Stimulated activated CD8-positive, alpha-beta memory T cell treated with anti-CD3 and anti-CD28 coated beads, Interleukin-15, amount 100 ng/mL, for 48 hours (primary cell): ENCODE results near the gene INTS4.
"Not testable (repeated sequence)": the region's sequence is repeated elsewhere in the genome, so short reads cannot be mapped to it uniquely, and the experiment has no call there.

Source experiments
- DNase-seq, 2 donors: peaks; one replicate each; pipeline ENCODE4 v3.0.0-alpha.2; 2020; ENCODE audit warnings: low read depth in 2 of 2

Gene INTS4

DNA sequence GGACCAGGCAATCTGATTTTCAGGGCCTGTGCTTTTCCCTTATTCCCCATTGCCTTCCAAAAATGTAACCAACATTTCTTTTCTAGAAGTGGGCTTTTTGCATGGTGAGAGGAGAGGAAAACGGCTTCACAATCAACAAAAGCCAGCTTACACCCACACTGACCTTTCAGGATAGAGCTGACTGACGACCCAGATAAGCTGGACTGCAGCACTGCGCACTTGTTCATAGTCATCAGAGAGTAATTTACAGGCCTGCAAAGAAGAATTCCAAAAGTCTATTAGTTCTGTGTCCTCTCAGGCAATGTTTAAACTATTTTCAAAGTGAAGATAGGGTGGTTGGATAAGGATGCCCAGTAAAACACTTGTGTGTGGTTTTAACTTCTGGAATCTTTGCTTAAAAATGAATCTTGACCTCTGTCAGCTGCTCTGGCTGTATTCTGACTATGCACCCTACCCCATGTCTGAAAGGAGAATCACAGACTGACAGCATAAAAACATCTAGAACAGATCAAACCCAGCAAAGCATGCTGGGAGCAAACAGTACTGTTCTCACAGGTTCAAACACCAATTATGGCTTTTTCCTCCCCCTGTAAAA, 35.8 kb downstream of the INTS4 start:
- not testable (repeated sequence) for DNase-seq

DNA sequence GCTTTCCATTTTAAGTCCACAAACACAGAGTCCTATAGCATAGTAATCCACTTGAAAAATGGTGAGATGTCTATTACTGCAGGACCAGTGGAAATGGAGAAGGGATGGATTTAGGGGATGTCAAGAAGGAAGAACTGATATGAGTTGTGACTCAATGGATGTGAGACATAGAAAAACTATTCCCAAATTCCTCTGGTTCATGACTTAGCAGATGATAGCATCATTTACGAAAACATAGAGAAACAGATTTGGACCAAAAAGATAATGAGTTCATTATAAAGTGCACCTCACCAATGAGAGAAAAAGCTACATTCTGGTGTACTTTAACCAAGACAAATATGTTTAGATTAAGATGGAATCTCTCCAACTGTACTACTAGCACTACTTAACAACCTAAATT, 51.2 kb downstream of the INTS4 start:
- DNase-seq = not testable (repeated sequence)

DNA sequence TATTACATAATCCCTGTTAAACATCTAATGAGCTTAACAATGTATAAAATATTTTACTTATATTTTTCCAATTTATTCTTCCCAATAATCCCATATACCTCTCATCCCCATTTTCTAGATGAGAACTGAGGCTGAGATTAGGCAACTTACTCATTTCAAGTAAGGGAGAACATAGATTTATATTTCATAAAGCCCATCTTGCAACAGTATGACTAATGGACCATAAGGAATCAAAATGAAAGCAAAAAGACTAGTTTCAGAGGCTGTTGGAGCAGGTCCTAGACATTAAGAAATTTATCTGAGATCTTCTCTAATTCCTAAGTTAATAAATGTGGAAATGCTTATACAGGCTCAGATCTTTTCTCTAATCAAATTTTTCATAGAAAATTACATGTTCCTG, 52.0 kb downstream of the INTS4 start:
- DNase-seq = not testable (repeated sequence)

DNA sequence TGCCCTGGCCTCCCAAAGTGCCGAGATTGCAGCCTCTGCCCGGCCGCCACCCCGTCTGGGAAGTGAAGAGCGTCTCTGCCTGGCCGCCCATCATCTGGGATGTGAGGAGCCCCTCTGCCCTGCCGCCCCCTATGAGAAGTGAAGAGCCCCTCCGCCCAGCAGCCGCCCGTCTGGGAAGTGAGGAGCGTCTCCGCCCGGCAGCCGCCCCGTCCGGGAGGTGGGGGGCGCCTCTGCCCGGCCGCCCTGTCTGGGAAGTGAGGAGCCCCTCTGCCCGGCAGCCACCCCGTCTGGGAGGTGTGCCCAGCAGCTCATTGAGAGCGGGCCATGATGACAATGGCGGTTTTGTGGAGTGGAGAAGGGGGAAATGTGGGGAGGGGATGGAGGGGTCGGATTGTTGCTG, 60.9 kb downstream of the INTS4 start:
- DNase-seq = not testable (repeated sequence)

DNA sequence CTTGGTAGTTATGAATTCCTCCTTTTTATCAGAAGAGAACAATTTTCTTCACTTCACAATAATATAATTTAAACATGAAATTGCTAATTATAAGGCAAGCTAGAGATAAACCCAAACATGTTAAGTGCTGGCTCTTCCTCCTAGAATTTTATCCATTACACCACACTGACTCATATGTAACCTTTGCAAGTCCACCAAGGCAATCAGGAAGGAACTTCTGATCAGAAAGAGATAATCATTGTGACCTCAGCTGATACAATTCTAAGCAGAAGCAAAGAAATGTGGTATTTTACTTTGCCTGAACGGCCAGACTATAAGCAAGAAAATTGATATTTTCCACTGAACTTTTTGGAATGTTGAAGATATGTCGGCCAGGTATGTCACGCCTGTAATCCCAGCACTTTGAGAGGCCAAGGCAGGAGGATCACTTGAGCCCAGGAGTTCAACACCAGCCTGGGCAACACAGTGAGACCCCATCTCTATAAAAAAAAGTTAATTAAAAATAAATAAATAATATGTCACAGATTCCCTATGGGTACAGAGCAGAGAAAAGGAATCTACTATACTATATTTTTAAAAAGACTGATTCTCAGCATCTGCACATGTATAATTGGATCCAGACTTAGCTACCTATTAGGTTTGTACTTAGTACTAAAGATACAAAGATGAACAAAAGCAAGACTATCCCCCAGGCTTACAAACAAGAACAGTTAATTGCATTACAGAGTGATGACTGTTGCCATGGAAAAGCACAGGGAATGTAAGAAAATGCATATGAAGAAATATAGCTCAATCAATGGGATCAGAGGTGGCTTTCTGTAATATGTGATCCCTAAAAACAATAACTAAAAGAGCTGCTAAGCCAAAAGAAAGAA, 63.9 kb downstream of the INTS4 start:
- not testable (repeated sequence) for DNase-seq

DNA sequence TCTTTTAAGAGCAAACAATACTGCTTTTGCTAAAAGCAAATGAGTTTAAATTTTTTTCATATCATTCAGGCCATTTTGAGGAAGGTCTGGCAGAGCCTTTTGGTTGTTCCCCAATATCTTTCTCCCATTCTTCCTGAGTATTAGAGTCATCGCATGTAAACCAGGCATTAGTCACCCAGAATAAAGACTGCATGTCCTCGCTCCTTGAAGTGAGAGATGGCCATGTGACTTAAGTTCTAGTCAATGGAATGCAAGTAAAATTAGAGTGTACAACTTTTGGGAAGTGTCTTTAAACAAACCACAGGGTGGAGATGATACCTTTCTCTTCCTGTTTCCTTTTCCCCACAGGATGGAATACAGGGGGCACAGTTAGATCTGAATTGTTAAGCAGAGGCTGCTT, 76.8 kb downstream of the INTS4 start:
- not testable (repeated sequence) for DNase-seq

DNA sequence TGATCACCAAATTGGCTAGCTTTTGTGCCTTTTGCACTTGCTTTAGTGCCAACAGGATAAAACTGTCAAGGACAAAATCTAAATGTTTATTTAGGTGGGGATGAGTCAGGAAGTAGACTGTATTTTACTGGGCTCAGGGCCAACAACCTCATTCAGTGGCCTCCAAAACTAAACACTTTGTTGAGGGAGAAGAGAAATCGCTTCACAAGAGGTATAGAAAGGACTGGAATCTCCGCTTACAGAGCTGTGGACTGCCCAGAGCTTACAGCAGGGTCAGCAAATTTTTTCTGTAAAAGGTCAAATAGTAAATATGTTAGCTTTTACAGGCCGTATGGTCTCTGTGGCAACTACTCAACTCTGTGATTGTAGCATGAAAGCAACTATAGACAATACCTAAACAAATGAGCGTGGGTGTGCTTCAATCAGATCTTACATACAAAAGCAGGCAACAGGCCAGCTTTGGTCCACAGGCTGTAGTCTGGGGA, 80.1 kb downstream of the INTS4 start:
- DNase-seq = not testable (repeated sequence)

DNA sequence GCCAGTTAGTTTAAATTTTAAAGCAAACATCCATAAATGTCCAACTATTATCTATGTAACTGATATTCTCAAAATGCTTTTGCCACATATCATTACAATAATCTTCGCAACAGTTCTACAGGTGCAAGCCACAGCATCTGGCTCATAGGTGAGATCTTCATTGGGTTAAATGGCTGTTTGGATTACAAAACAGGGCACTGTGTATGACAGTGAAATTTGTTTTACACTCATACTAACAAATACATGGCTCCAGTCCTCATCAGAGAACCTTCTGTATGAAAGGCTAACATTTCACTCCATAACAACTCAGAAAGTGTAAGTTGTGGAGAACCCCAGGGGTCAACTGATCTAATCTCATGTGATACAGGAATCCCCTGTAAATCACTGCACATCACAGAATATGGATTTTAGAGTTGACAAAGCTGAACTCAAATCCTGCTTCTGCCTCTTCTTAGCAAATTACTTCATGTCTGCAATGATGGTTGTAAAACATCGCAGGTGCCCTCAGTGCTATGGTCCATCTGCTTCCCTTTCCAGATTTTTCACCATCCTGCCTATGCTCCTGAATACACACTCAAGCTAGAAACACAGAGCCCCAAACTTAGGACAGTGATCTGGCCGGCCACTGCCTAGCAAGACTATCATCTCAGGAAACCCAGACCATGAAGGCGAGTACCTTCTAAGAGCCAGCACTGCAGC, 80.7 kb downstream of the INTS4 start:
- not testable (repeated sequence) for DNase-seq

DNA sequence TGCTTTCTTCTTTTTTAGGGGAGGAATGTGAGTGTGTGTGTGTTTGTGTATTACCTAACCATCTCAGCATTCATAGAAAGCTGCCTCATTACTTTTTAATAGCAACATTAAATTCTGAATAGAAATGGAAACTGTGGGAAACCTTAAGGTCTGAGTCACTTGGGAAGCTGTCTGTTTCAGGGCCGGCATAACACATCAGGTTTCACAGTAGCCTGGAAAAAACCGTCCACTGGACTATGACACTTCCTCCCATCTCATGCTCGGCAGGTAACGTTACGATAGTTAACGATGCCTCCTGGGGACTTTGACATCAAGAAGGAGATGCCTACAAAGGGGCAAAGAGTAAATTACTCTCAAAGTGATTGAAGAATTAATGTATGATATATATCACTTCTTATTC, 83.6 kb downstream of the INTS4 start:
- DNase-seq = not testable (repeated sequence)

DNA sequence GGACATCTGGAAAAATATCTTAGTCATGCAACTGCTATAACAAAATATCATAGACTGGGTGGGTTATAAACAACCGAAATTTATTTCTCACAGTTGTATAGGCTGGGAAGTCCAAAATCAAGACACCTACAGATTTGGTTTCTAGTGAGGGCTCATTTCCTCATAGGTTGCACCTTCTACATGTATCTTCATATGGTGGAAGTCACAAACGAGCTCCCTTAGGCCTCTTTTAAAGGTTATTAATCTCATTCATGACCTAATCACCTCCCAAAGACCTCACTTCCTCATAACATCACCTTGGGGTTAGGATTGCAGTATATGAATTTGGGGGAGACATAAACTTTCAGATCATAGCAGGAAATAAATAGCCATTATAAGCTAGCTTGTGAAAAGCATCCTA, 85.2 kb downstream of the INTS4 start:
- DNase-seq = no peak

DNA sequence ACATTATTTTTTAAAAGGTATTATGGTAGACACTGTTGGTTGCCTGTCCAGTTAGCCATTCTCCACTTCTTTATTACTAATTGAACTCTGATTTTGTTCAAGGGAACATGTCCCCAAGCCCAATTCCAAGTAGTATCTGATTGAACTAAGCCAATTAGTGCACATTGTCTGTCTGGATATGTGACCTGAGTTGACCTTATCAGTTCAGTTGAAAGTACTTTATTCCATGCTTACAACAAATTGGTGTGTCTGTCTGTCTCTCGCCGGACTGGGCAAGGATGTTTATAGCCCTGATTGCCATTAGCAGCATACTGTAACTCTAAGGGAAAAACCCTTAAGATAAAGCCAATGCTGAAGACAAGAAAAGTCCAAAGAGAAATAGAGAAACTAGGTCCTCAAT, 85.6 kb downstream of the INTS4 start:
- no peak for DNase-seq

DNA sequence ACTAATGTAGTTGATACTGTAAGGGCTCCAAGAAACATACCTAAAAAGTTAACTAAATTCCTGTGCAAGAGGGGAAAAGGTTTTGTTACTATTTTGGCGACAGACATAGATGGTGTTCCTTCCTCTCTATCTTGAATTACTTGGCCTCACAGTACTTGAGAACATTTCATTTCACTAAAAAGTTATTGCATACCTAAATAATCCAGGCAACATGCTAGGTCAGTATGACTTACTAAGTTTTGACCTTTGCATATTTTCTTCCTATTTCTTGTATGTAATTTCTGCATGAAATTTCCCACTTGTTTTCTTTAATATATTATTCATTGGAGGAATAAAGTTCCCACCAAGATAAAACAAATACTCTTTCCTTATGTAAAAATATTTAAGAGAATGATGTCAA, 99.5 kb downstream of the INTS4 start:
- not testable (repeated sequence) for DNase-seq

DNA sequence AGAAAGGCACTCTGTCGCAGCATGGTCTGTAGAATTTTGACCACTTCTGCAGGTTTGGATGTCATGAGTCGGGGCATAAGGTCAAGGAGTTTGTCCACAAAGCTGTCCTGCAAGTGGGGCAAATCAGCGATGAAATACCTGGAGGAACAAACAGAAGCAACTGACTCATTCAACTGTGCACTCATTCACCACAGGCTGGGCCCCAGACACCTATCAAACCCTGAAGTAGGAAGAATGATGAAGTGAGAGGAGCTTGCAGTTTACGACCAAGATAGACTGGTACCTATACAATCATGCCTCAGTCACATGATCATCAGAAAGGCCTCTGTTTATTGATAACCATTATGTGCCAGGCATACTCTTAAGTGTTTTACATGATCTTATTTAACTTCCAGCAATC, 102.8 kb downstream of the INTS4 start:
- DNase-seq = not testable (repeated sequence)

DNA sequence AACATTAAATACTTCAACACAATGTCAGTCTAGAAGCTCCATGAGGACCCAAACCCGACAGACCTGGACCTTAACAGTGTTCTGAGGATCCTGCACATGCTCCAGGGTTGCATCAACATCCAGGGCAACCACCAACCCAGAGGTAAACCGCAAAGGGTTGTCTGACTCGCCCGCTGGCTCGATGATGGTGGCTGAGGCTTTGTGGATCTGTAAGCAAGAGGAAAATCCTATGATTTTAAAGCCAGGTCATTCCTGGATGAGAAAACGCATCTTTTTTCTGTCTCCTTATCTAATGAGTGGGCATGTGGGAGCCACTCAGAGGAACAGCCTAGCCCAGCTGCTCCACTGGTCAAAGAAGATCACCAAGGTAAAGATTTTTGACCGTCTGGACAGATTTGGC, 103.2 kb downstream of the INTS4 start:
- DNase-seq = not testable (repeated sequence)

DNA sequence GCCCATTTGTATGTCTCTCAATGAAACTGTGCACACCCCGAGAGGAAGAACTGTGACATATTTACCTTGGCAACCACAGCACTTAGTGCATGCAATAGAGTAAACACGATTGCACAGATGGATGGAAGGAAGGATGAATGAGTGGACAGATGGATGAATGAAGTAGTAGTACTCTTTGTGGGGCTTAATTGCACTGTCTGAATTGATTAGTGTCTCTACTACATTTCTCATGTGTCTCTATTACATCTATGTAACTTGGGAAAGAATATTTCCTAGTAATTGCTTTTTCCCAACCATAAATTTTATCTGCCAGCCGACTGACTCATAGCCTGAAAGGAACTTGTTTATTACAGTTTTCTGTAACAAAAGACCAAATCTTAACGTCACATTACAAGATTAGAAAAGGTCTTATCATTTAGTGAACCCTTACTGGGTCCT, 103.8 kb downstream of the INTS4 start:
- DNase-seq = not testable (repeated sequence)

DNA sequence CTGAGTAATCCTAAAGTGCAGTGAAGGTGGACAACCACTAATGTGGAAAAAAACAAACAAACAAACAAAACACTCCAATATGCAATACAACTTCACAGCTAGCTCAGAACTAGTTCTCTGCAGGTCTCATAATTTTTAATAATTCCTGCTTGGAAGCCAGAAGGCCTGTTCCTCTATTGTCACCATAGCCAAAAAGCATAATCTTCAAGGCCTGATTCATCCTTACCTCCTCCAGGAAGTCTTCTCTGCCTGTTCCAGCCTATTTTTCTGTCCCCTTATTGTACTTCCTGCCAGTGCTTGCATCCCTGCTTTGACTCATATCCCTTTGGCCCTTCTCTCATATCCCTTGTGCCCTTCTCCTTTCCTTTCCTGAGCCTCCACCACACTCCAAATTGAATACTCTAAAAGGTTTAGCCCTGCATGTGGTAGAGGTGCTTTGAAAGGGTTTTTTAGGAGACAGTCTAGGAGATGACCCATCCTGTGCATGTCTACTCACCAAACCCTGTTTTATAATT, 104.3 kb downstream of the INTS4 start:
- DNase-seq = not testable (repeated sequence)

DNA sequence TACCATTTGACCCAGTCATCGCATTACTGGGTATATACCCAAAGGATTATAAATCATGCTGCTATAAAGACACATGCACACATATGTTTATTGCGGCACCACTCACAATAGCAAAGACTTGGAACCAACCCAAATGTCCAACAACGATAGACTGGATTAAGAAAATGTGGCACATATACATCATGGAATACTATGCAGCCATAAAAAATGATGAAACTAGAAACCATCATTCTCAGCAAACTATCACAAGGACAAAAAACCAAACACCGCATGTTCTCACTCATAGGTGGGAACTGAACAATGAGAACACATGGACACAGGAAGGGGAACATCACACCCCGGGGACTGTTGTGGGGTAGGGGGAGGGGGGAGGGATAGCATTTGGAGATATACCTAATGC, 105.4 kb downstream of the INTS4 start:
- DNase-seq = not testable (repeated sequence)

DNA sequence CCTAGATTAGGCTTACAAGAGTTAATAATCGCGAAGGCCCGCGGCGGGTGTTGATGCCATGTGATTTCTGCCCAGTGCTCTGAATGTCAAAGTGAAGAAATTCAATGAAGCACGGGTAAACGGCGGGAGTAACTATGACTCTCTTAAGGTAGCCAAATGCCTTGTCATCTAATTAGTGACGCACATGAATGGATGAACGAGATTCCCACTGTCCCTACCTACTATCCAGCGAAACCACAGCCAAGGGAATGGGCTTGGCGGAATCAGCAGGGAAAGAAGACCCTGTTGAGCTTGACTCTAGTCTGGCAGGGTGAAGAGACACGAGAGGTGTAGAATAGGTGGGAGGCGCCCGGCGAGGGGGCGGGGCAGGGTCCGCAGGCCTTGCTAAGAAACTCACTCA, 108.1 kb downstream of the INTS4 start:
- DNase-seq = no peak

DNA sequence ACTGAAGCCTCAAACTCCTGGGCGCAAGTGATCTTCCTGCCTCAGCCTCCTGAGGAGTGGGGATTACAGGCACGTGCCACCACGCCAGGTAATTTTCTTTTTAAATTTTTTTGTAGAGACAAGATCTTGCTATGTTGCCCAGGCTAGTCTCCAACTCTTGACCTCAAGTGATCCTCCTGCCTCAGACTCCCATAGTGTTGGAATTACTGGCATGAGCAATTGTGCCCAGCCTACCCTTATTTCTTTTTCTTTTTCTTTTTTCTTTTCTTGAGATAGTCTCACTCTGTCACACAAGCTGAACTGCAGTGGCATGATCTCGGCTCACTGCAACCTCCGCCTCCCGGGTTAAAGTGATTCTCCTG, 109.7 kb downstream of the INTS4 start:
- no peak for DNase-seq

DNA sequence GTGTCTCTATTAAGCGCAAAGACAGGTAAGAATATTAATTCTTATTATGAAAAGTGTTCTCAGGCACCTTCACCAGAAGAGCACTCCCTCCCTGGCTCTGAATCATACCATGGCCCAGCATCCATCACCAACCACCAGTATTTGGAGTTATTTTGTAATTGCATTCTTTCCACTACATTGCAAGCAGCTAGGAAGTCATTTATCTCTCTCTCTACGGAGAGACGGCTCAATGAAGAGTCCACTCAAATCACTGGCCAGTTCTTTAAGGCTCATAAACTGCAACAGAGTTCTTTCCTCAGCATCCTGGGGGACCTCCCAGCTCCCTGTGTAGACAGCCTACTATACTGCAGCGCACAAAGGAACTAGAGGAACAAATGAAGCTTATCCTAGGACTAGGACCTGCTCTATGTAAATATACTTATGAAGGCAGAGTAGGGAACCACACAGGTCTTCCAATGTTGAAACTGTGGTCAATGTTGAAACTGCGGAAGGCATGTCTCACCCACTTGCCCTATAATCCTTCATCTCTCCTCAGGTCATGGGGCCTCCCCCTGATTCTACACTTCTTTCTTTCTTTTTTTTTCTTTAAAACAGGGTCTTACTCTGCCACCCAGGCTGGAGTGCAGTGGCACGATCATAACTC, 110.2 kb downstream of the INTS4 start:
- DNase-seq = no peak

DNA sequence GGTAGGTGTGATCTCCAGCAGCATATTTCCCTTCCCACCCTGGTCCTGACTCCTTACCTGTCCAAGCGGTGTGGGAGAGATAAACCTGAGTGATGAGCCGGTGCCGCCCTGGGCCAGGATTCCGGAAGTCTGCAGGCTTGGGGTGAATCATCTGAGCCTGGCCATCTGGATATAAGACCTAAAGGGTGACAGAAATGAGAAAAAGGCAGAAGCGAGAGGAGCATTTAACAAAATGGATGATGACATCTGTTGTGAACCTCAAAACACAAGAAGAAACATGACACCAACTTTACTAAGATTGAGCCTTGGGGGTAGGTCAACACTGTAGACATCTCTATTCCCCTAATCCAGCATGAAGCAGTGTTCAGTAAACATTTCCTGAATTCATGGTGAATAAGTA, 110.7 kb downstream of the INTS4 start:
- DNase-seq = no peak

DNA sequence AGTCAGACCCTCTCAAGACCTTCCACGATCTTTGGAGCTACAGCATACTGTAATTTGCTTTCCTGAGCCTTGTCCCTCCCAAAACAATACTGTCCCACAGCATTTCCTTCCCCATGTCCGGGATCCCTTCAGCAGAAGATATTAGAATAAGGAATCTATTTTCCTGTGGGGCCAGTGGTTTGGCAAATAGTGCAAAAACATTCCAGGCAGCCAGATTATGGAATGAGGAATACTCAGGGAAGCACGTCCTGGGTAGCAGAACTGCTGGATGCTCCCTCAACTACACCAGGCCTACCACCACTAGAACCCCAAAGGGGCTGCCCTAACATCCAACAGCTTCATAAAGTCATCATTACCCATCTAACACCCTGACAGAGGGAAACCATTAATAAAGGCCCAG, 112.1 kb downstream of the INTS4 start:
- DNase-seq = no peak
